Panc1 (cell line): ENCODE measurements around the gene CNTN4. TPM values are rescaled to one million over a fixed set of nuclear protein-coding genes. Genes with fewer than 3 reads are reported as not detected.

Experiments
- ATAC-seq: fragments of 200-7000 bp; cut with Tn5 transposase; 2 replicates; pipeline ENCODE4 v1.9.1; 2020; ENCODE audit warnings: mild to moderate bottlenecking, moderate library complexity
- BruUV-seq: library from RNA; stranded (reverse); fragments of 400-500 nt; replicated peaks from 2 replicates; lab custom pipeline; 2021; lab: Mats Ljungman, UMichigan
- CTCF ChIA-PET: fragments of 300-600 bp; sonication (Branson Sonifier 250); formaldehyde crosslinking; loops from one replicate; lab custom pipeline; 2022; ENCODE audit warnings: antibody characterized with exemption; lab: Charles Lee
- POLR2A ChIA-PET: fragments of 300-600 bp; sonication (Branson Sonifier 250); formaldehyde crosslinking; loops from one replicate; lab custom pipeline; 2022; ENCODE audit warnings: antibody characterized with exemption; lab: Charles Lee
- DNase-seq: peaks from one replicate; pipeline ENCODE4 v3.0.0-alpha.2; 2010; ENCODE audit warnings: low read depth, low spot score
- H3K27ac ChIP-seq: 2 replicates; pipeline ENCODE4 v1.5.1; 2011; ENCODE audit warnings: mild to moderate bottlenecking, low read length, inconsistent platforms
- H3K27me3 ChIP-seq: fragments of 200-500 bp; sonication (Bioruptor generic); 2 replicates; pipeline ENCODE4 v1.6.0; 2014; ENCODE audit warnings: low read length, inconsistent platforms; ENCODE audit not compliant: control insufficient read depth, insufficient read depth
- H3K36me3 ChIP-seq: fragments of 200-500 bp; sonication (Bioruptor generic); 2 replicates; pipeline ENCODE4 v1.5.1; 2014; ENCODE audit warnings: inconsistent platforms, mild to moderate bottlenecking, low read length, moderate library complexity; ENCODE audit not compliant: control insufficient read depth, insufficient read depth
- H3K4me1 ChIP-seq: 2 replicates; pipeline ENCODE4 v1.5.1; 2011; ENCODE audit warnings: inconsistent platforms, mild to moderate bottlenecking, low read length, moderate library complexity; ENCODE audit not compliant: control insufficient read depth, insufficient read depth
- H3K4me3 ChIP-seq, 2 experiments: 2 replicates each; pipeline ENCODE4 v1.5.1; 2011 to 2012; ENCODE audit warnings: low read depth in 2 of 2, low read length in 2 of 2, mild to moderate bottlenecking in 2 of 2, inconsistent platforms in 1 of 2, moderate library complexity in 1 of 2
- H3K9me3 ChIP-seq: fragments of 200-500 bp; sonication (Bioruptor generic); 2 replicates; pipeline ENCODE4 v1.5.1; 2014; ENCODE audit warnings: low read depth, mild to moderate bottlenecking, inconsistent platforms, low read length, moderate library complexity; ENCODE audit not compliant: control insufficient read depth, insufficient read depth
- CTCF ChIP-seq: fragments of 450-650 bp; IDR thresholded peaks from 2 replicates; pipeline ENCODE4 v1.5.1; 2017; ENCODE audit warnings: mild to moderate bottlenecking
- POLR2AphosphoS5 ChIP-seq: IDR thresholded peaks from 2 replicates; pipeline ENCODE4 v1.6.1; 2012; ENCODE audit warnings: mild to moderate bottlenecking, low read depth, low read length, moderate library complexity
- REST ChIP-seq, 2 experiments: IDR thresholded peaks; 2 replicates each; pipeline ENCODE4 v1.6.1; 2011 to 2012; ENCODE audit warnings: low read depth in 2 of 2, control low read depth in 1 of 2, low read length in 1 of 2, mild to moderate bottlenecking in 1 of 2, moderate library complexity in 1 of 2; ENCODE audit not compliant: insufficient read depth in 1 of 2
- SIN3A ChIP-seq: IDR thresholded peaks from 2 replicates; pipeline ENCODE4 v1.6.1; 2012; ENCODE audit warnings: low read depth, mild to moderate bottlenecking, low read length, moderate library complexity, borderline replicate concordance; ENCODE audit not compliant: insufficient read depth
- TCF7L2 ChIP-seq: IDR thresholded peaks from 2 replicates; pipeline ENCODE4 v1.6.1; 2011; ENCODE audit warnings: mild to moderate bottlenecking, low read depth, low read length, inconsistent platforms
- in situ Hi-C: cut with HindIII; loops from 2 replicates; pipeline ENCODE4 v1.10.0; 2016; ENCODE audit warnings: low sequenced_read_pairs, low pct_unique_long_range_greater_than_20kb
- intact Hi-C: fragments of 100-400 bp; cut with micrococcal nuclease; formaldehyde crosslinking; loops from one replicate; pipeline ENCODE4 v1.10.0; 2022; ENCODE audit not compliant: unreplicated experiment
- total RNA-seq: library from RNA; stranded (reverse); gene quantifications from one replicate; pipeline ENCODE4 v1.2.1, GENCODE V29; 2021; ENCODE audit not compliant: unreplicated experiment

CNTN4 gene
- total RNA-seq, 1 experiment from 2014 or later: not detected

- ChIA-PET CTCF (no interaction called here), POLR2A (no interaction called here)
- DNase-seq: no peak
- Histone ChIP-seq H3K36me3 (no peaks in the 10 kb centered on the region), H3K4me3 (no peak overlapping the region), H3K4me1 (no peaks in the 10 kb centered on the region), H3K9me3 (no peaks in the 10 kb centered on the region), H3K27me3 (no peaks in the 10 kb centered on the region), H3K27ac (no peak overlapping the region)
- ATAC-seq: no peak
- BruUV-seq: no TSS peak
- no peak for TF ChIP-seq CTCF
- no peak for TF ChIP-seq SIN3A
- in situ Hi-C loops (no loop called here), intact Hi-C loops (no loop called here)
These were observed 869.8 kb downstream of the CNTN4 start for GRCh38 chr3:2968475-2968874.

GRCh38 chr3:2976212-2976611 lies 877.5 kb downstream of the CNTN4 start:
- Histone ChIP-seq H3K27ac (no peak overlapping the region), H3K4me1 (no peaks in the 10 kb centered on the region), H3K27me3 (no peaks in the 10 kb centered on the region), H3K36me3 (no peaks in the 10 kb centered on the region), H3K9me3 (no peaks in the 10 kb centered on the region), H3K4me3 (no peak overlapping the region)
- no TSS peak for BruUV-seq
- intact Hi-C loops: no loop called here
- no peak for ATAC-seq
- ChIA-PET POLR2A (no interaction called here), CTCF (no interaction called here)
- TF ChIP-seq SIN3A (no peak), POLR2AphosphoS5 (no peak), CTCF (no peak), REST (IDR thresholded peaks at IDR 0.05; ENCODE audit: insufficient read depth in 1 of 2, low read depth in 2 of 2, low read length in 1 of 2) (no peak), TCF7L2 (no peak)
- in situ Hi-C loops: no loop called here
- DNase-seq: no peak
